GM12864 (cell line): ENCODE results near the gene HLA-DOB.

Experiments
- DNase-seq: peaks from one replicate; pipeline ENCODE4 v3.0.0-alpha.2; 2011; ENCODE audit warnings: low read depth
- H3K4me3 ChIP-seq: 2 replicates; pipeline ENCODE4 v1.5.1; 2011; ENCODE audit warnings: mild to moderate bottlenecking, low read depth, low read length, control low read depth
- TF ChIP-seq, protein P1 (sequence below): IDR thresholded peaks from 2 replicates; pipeline ENCODE4 v1.5.1; 2011; ENCODE audit warnings: low read depth, mild to moderate bottlenecking, moderate library complexity, low read length, control low read depth, inconsistent platforms; ENCODE audit errors: missing control alignments

The HLA-DOB gene

DNA sequence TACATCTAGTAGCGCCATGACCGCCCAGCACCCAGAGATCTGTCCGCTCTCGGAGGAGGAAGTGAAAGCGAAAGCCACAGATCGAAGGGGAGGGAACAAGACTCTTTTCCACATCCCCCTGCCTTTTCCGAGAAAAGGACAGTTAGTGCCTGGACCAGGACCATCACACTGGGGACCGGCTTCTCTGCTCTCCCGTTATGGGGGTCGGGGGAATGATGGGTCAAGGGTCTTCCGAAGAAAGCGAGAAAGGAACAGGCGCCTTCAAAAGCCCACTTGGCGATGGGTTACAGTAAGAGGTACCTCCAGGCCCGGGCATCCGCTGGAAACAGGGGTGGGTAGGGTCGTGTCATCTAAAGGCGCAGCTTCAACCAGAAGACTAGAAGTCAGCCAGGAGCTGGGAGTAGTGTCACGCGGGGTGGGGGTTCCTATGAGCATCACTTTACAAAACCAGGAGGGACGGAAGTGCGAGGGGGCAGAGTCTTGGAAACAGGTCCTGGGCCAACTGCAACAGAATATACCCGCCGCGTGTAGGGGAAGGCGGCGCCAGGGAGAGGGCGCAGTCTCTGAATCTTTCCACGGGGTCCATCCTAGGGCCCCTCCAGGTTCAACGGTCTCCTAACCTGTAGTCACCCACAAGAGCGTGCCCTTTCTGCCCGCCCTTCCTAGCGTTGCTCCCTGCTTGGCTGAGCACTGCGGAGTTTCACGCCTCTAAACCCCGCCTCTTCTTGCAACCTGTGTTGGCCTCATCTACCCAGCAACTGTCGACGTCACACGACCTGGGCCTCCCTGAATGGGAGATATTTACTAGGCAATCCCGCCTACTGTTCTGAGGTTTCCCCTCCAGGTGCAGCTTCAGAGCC, 27.4 kb upstream of the HLA-DOB start, which contains the start of gene PSMB8:
Gene PSMB8 (minus strand): TSS at position 69 of the 860 bp plus-strand sequence. CDS start 51 bp downstream, at position 18.
- TF ChIP-seq, protein P1, sequence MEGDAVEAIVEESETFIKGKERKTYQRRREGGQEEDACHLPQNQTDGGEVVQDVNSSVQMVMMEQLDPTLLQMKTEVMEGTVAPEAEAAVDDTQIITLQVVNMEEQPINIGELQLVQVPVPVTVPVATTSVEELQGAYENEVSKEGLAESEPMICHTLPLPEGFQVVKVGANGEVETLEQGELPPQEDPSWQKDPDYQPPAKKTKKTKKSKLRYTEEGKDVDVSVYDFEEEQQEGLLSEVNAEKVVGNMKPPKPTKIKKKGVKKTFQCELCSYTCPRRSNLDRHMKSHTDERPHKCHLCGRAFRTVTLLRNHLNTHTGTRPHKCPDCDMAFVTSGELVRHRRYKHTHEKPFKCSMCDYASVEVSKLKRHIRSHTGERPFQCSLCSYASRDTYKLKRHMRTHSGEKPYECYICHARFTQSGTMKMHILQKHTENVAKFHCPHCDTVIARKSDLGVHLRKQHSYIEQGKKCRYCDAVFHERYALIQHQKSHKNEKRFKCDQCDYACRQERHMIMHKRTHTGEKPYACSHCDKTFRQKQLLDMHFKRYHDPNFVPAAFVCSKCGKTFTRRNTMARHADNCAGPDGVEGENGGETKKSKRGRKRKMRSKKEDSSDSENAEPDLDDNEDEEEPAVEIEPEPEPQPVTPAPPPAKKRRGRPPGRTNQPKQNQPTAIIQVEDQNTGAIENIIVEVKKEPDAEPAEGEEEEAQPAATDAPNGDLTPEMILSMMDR = no peak
- H3K4me3 ChIP-seq = peak within 1 kb of the TSS; percentile 76
- DNase-seq = peak; percentile 98

GRCh38 chr6:32843331-32843978, 26.7 kb upstream of the HLA-DOB start:
- TF ChIP-seq, protein P1 = no peak
- peak overlapping the region; percentile 76 for H3K4me3 ChIP-seq
- no peak for DNase-seq

DNA sequence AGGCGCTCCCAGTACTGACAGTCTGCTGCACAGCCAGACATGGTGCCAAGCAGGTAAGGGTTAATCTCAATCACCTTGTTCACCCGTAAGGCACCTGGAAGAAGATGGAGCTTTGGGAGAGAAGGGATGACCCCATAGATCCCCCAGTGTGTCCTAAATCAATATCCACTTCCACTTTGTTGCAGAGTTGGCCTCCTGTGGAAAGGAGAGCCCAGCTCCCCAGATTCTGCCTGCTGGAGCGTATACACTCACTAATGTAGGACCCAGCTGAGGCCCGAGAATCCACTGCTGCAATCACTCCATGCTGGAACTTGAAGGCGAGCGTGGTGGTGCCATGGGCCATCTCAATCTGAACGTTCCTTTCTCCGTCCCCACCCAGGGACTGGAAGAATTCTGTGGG, 25.9 kb upstream of the HLA-DOB start:
- peak overlapping the region; percentile 76 for H3K4me3 ChIP-seq
- no peak for DNase-seq
- TF ChIP-seq, protein P1 = no peak

DNA sequence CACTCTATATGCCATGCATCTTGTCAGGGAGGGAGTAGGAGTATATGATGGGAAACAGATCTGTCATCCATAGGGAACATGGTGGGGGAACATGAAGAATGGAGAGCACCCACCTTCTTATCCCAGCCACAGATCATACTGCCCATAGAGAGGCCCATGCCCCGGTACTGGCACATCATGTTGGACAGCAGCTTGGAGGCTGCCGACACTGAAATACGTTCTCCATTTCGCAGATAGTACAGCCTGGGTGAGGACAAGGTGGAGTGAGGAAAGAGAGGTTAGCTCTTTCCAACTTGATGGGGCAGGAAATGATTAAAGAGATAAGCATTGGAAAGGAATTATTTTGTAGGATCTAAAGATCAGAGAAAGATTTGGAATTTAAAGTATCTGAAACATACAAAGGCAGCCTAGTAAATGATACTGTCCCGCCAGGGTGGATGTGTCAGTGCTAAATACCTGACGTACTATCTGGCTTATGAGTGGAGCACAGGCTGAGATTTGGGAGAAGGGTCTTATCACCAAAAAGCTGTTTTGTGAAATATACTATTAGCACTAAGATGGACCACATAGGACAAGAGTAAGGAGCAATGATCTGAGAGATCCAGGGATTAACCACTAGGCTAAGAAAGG, 25.3 kb upstream of the HLA-DOB start:
- TF ChIP-seq, protein P1 = no peak
- DNase-seq = no peak
- H3K4me3 ChIP-seq = peak overlapping the region; percentile 76

GRCh38 chr6:32840604-32841246, 23.9 kb upstream of the HLA-DOB start:
- TF ChIP-seq, protein P1 = no peak
- DNase-seq = no peak
- H3K4me3 ChIP-seq = no peak overlapping the region; the same call in 1 of the 2 replicates

GRCh38 chr6:32839356-32839755, 22.6 kb upstream of the HLA-DOB start:
- DNase-seq = no peak
- H3K4me3 ChIP-seq = no peak overlapping the region
- TF ChIP-seq, protein P1 = no peak
